SK-N-SH (cell line): ENCODE measurements around the gene CBR4.

Experiments
- CTCF ChIP-seq: fragments of 200-600 bp; sonication (generic); IDR thresholded peaks from 2 replicates; pipeline ENCODE4 v1.6.1; 2017; ENCODE audit warnings: antibody characterized with exemption, mild to moderate bottlenecking, moderate library complexity
- EP300 ChIP-seq, 2 experiments: IDR thresholded peaks; 2 replicates each; pipeline versions ENCODE4 v1.4.0 to v1.6.1; 2012; ENCODE audit warnings: borderline replicate concordance in 1 of 2, low read depth in 1 of 2, low read length in 1 of 2
- EZH2phosphoT487 ChIP-seq: fragments of 200-600 bp; sonication (generic); IDR thresholded peaks from 2 replicates; pipeline ENCODE4 v1.6.1; 2017; ENCODE audit warnings: low read depth, mixed run types, mild to moderate bottlenecking, antibody characterized with exemption, moderate library complexity, borderline replicate concordance
- SIN3A ChIP-seq: IDR thresholded peaks from 2 replicates; pipeline ENCODE4 v1.6.1; 2012; ENCODE audit warnings: low read depth, mild to moderate bottlenecking, low read length, moderate library complexity, borderline replicate concordance
- SMC3 ChIP-seq: IDR thresholded peaks from 2 replicates; pipeline ENCODE4 v1.6.1; 2012; ENCODE audit warnings: low read depth, low read length, improper control_type of control experiment

GRCh38 chr4:168995537-168996295 is 14.3 kb downstream of the CBR4 start:
- TF ChIP-seq EP300 (IDR thresholded peaks at IDR 0.05; ENCODE audit: borderline replicate concordance in 1 of 2, low read depth in 1 of 2, low read length in 1 of 2) (no peak), CTCF (peak; percentile 30), EZH2phosphoT487 (no peak), SIN3A (no peak), SMC3 (no peak)
